HFFc6 (cell line): ENCODE data around the gene UGT3A1. TPM values are rescaled to one million over a fixed set of nuclear protein-coding genes. Genes with fewer than 3 reads are reported as not detected.

Experiments used
- DNase-seq: peaks from one replicate; pipeline ENCODE4 v3.0.0-alpha.2; 2018
- H3K27ac Mint-ChIP-seq: 2 replicates; pipeline ENCODE4 v1.8.0; 2020; ENCODE audit warnings: mild to moderate bottlenecking, mixed read lengths
- H3K27me3 Mint-ChIP-seq: 2 replicates; pipeline ENCODE4 v1.8.0; 2021; ENCODE audit warnings: mild to moderate bottlenecking, moderate library complexity, mixed read lengths; ENCODE audit not compliant: insufficient read depth
- H3K36me3 Mint-ChIP-seq: 2 replicates; pipeline ENCODE4 v1.8.0; 2021; ENCODE audit warnings: low read depth, mixed read lengths
- H3K4me1 Mint-ChIP-seq: 2 replicates; pipeline ENCODE4 v1.8.0; 2020; ENCODE audit warnings: low read depth, mixed read lengths
- H3K4me3 Mint-ChIP-seq: 2 replicates; pipeline ENCODE4 v1.8.0; 2020; ENCODE audit warnings: mild to moderate bottlenecking, moderate library complexity, mixed read lengths
- H3K9me3 Mint-ChIP-seq: 2 replicates; pipeline ENCODE4 v1.8.0; 2020; ENCODE audit warnings: mild to moderate bottlenecking, mixed read lengths
- CTCF ChIP-seq: fragments of 200-600 bp; sonication (generic); IDR thresholded peaks from 2 replicates; pipeline ENCODE4 v1.5.0; 2021; ENCODE audit warnings: antibody characterized with exemption, mild to moderate bottlenecking
- total RNA-seq, 6 experiments: library from RNA; stranded (reverse); fragmentation: NEBNext Ultra II Directional; extraction: Animal tissue kit (Norgen Biotek cat#: 25700); gene quantifications; 2 replicates in 1 of 6; 3 replicates in 5 of 6; pipeline ENCODE4 v1.2.3, GENCODE V29; 2021

Gene UGT3A1
- total RNA-seq, 6 experiments from 2014 or later, result not detected

- H3K4me3 Mint-ChIP-seq, result no peak overlapping the region
- peaks cover 7% of the 10 kb centered on the region for H3K9me3 Mint-ChIP-seq
- no peak overlapping the region for H3K27ac Mint-ChIP-seq
- TF ChIP-seq CTCF, result no peak
- H3K36me3 Mint-ChIP-seq, result peaks cover 8% of the 10 kb centered on the region
- DNase-seq, result no peak
- peaks cover 2% of the 10 kb centered on the region for H3K27me3 Mint-ChIP-seq
- peaks cover 65% of the 10 kb centered on the region for H3K4me1 Mint-ChIP-seq
Observed at GRCh38 chr5:35921930-35922329, 69.3 kb downstream of the UGT3A1 start.

DNA sequence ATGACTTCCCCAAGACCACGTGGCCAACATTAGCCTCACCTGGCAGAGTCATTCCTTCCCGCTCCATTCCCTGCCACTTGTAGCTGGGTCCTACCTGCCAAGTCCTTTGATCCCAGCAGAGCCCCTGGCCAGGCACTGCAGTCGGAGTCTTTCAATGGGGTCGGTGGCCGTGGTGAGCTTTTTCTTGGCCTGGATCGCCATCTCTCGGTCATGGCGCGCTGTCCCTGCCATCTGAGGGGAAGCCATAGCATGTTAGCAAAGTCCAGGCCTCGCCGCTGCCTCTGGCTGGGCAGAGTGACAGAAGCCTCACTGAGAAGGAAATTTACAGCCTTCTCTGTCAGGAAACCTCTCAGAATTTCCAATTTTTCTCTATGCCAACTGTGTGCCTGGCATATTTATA lies 70.3 kb downstream of the UGT3A1 start:
- no peak for DNase-seq
- Mint-ChIP-seq H3K4me3 (no peak overlapping the region), H3K27me3 (peaks cover 2% of the 10 kb centered on the region), H3K4me1 (peaks cover 56% of the 10 kb centered on the region), H3K27ac (no peak overlapping the region), H3K9me3 (peaks cover 15% of the 10 kb centered on the region), H3K36me3 (peaks cover 8% of the 10 kb centered on the region)
- TF ChIP-seq CTCF, result peak; percentile 14; the same call in 1 of the 2 replicates

GRCh38 chr5:35919191-35919590 lies 72.0 kb downstream of the UGT3A1 start:
- Mint-ChIP-seq H3K27ac (peak overlapping the region; percentile 30), H3K36me3 (peaks cover 17% of the 10 kb centered on the region), H3K4me3 (peak overlapping the region; percentile 2; the same call in 1 of the 2 replicates), H3K4me1 (peaks cover 41% of the 10 kb centered on the region), H3K27me3 (no peaks in the 10 kb centered on the region), H3K9me3 (peaks cover 15% of the 10 kb centered on the region)
- DNase-seq, result peak; percentile 80
- TF ChIP-seq CTCF, result no peak

DNA sequence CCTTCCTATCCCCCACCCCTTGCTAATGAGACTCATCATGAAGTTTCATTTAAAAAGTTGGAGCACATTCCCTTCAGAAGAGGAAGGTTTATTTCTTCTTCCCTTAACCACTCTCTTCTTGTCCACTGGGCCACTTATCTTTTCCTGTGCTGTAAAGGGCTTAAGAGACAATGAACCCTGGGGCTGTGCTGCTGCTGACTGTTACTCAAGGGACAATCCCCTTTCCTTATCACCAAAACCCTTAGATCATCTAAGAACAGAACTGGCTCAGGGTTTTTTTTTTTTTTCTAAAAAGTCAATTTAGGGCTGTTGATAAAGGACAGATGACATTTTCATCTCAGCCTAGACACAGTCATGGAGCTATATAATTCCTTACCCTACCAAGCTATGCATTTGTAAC lies 82.4 kb downstream of the UGT3A1 start:
- Mint-ChIP-seq H3K27me3 (no peaks in the 10 kb centered on the region), H3K4me3 (no peak overlapping the region), H3K4me1 (peaks cover 10% of the 10 kb centered on the region), H3K27ac (no peak overlapping the region), H3K9me3 (peaks cover 30% of the 10 kb centered on the region; the same call in 1 of the 2 replicates), H3K36me3 (peaks cover 21% of the 10 kb centered on the region)
- no peak for TF ChIP-seq CTCF
- DNase-seq, result no peak

DNA sequence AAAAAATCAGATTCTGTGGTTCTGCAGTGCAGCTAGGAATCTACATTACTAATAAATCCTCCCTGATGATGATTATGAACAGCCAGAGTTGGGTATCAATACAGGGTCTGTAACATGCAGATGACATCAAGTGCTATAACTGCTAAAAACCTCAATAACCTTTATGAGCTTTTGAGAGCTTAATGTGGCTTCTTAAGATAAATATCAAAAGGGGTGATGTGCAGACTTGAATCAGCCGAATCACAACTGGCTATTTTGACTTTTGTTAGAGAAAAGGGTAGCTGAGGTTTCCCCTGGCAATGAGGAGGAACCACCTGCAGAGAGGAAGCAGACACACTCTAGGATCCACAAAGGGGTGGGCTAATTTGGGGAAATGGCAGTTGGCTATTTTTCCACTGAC lies 83.0 kb downstream of the UGT3A1 start:
- H3K9me3 Mint-ChIP-seq, result peaks cover 24% of the 10 kb centered on the region; the same call in 1 of the 2 replicates
- no peak overlapping the region for H3K4me3 Mint-ChIP-seq
- TF ChIP-seq CTCF, result no peak
- H3K36me3 Mint-ChIP-seq, result peaks cover 20% of the 10 kb centered on the region
- DNase-seq, result no peak
- no peak overlapping the region for H3K27ac Mint-ChIP-seq
- peaks cover 10% of the 10 kb centered on the region for H3K4me1 Mint-ChIP-seq
- no peaks in the 10 kb centered on the region for H3K27me3 Mint-ChIP-seq
